ENCODE measurements around the gene ATP6V0A4.

DNA sequence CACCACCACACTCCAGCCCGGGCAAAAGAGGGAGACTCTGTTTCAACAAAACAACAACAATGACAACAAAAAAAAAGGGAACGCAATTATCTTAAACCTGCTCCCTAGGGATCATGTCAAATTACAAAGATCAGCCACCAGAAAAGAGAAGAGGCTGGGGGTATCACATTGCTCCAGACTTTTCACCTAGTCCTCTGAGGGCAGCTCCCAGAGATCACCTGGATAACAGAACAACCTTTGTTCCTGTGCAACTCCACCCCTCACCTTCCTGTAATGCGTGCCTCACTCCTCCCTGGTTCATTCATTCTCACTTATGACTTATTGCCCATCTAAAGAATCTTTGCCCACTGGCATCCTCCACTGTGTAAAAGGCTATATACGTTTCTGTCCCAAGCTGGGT lies 128.6 kb downstream of the ATP6V0A4 start:
- TF ChIP-seq POLR2A (IDR thresholded peaks at IDR 0.05) (no peak), CTCF (IDR thresholded peaks at IDR 0.05) (no peak), POLR2AphosphoS5 (IDR thresholded peaks at IDR 0.05) (no peak), EP300 (IDR thresholded peaks at IDR 0.05) (no peak)

All from upper lobe of left lung (tissue), 4 donors.